GM23248 (cell line): ENCODE data around the gene SNAPC4. TPM values are rescaled to one million over a fixed set of nuclear protein-coding genes. Genes with fewer than 3 reads are reported as not detected.

ENCODE experiments used
- DNase-seq: peaks from one replicate; pipeline ENCODE4 v3.0.0-alpha.2; 2015
- H2AFZ ChIP-seq: fragments of 200-600 bp; sonication (generic); 2 replicates; pipeline ENCODE4 v1.6.1; 2016; ENCODE audit warnings: antibody characterized with exemption
- H3F3A ChIP-seq: fragments of 200-600 bp; sonication (generic); 2 replicates; pipeline ENCODE4 v1.6.1; 2016; ENCODE audit warnings: mild to moderate bottlenecking, antibody characterized with exemption, mixed run types; ENCODE audit not compliant: insufficient read depth
- H3K27ac ChIP-seq: fragments of 200-600 bp; sonication (generic); 2 replicates; pipeline ENCODE4 v1.5.1; 2016; ENCODE audit warnings: mild to moderate bottlenecking
- H3K27me3 ChIP-seq: fragments of 200-600 bp; sonication (generic); replicated peaks from 2 replicates; pipeline ENCODE4 v1.6.1; 2016; ENCODE audit warnings: mild to moderate bottlenecking; ENCODE audit not compliant: insufficient read depth
- H3K36me3 ChIP-seq: fragments of 200-600 bp; sonication (generic); 2 replicates; pipeline ENCODE4 v1.6.1; 2016; ENCODE audit warnings: low read depth, mild to moderate bottlenecking
- H3K4me1 ChIP-seq: fragments of 200-600 bp; sonication (generic); 2 replicates; pipeline ENCODE4 v1.6.1; 2016; ENCODE audit warnings: mild to moderate bottlenecking; ENCODE audit not compliant: insufficient read depth
- H3K4me2 ChIP-seq: fragments of 200-600 bp; sonication (generic); one replicate; pipeline ENCODE4 v1.6.1; 2016; ENCODE audit warnings: mild to moderate bottlenecking; ENCODE audit not compliant: unreplicated experiment
- H3K4me3 ChIP-seq: fragments of 200-600 bp; sonication (generic); 2 replicates; pipeline ENCODE4 v1.5.1; 2016; ENCODE audit warnings: mild to moderate bottlenecking
- H3K79me2 ChIP-seq: fragments of 200-600 bp; sonication (generic); 2 replicates; pipeline ENCODE4 v1.6.1; 2016; ENCODE audit warnings: mild to moderate bottlenecking; ENCODE audit not compliant: insufficient read depth
- H3K9ac ChIP-seq: fragments of 200-600 bp; sonication (generic); 2 replicates; pipeline ENCODE4 v1.6.1; 2016; ENCODE audit warnings: mild to moderate bottlenecking
- H3K9me2 ChIP-seq: fragments of 200-600 bp; sonication (generic); 2 replicates; pipeline ENCODE4 v1.6.1; 2016; ENCODE audit warnings: mixed run types, mild to moderate bottlenecking, moderate library complexity; ENCODE audit not compliant: insufficient read depth
- H3K9me3 ChIP-seq: fragments of 200-600 bp; sonication (generic); one replicate; pipeline ENCODE4 v1.6.1; 2017; ENCODE audit warnings: low read depth
- H4K20me1 ChIP-seq: fragments of 200-600 bp; sonication (generic); 2 replicates; pipeline ENCODE4 v1.6.0; 2016; ENCODE audit not compliant: insufficient read depth
- EZH2 ChIP-seq: fragments of 200-600 bp; sonication (generic); IDR thresholded peaks from 2 replicates; pipeline ENCODE4 v1.6.1; 2018; ENCODE audit warnings: antibody characterized with exemption, mild to moderate bottlenecking; ENCODE audit not compliant: insufficient read depth, poor library complexity, severe bottlenecking
- EZH2phosphoT487 ChIP-seq: fragments of 200-600 bp; sonication (generic); IDR thresholded peaks from 2 replicates; pipeline ENCODE4 v1.6.1; 2018; ENCODE audit warnings: antibody characterized with exemption, moderate library complexity, mild to moderate bottlenecking, low read depth; ENCODE audit not compliant: insufficient read depth
- WGBS, 2 experiments: methylation state at CpG; one replicate each; pipeline ENCODE4 v1.1.6; 2015 to 2017; ENCODE audit warnings: low lambda C conversion rate in 2 of 2, low coverage in 1 of 2; ENCODE audit errors: missing lambda C conversion rate in 2 of 2; 5-methylcytosine and 5-hydroxymethylcytosine counted together
- in situ Hi-C: fragments of 300-500 bp; cut with MboI; formaldehyde crosslinking; loops from 2 replicates; pipeline ENCODE4 v1.15.0; 2020
- polyA plus RNA-seq: library from polyadenylated mRNA; unstranded; fragments of >200 nt; fragmentation: Nextera tagmentation; extraction: Ambion mirVana; gene quantifications from 2 replicates; pipeline ENCODE4 v1.2.1, GENCODE V29; 2016
- total RNA-seq: library from RNA; depleted of rRNA; stranded (reverse); fragments of >200 nt; shearing (Covaris generic); gene quantifications from 2 replicates; pipeline ENCODE4 v1.2.3, GENCODE V29; 2014; rRNA removed

SNAPC4 gene
- total and polyA plus RNA-seq, 2 experiments from 2014 or later: 4.4 to 5.2 TPM

DNA sequence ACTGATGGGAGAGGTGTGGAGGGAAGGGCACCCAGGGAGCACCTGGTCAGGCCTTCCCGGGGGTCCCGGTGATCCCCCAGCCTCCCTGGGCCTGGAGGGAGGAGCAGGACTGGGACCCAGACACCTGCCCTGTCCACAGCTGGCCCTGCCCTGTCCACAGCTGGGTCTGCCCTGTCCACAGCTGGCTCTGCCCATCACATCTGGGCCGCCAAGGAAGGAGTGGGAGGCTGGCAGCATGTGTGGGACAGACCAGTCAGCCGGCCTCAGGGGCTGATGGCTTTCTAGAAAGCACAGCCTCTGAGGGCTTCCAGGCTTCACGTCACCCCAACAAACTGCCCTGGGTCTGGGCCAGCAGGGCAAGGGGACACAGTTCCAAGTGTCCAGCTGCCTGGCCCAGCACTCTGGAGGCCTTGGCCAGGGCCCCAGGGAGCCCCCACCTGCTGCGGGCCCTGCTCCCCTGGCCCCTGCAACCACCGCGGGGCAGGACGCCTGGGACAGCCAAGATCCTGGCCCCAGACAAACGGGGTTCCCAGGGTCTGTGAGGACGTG is 48.6 kb downstream of the SNAPC4 start:
- Histone ChIP-seq H3K9me3 (no peaks in the 10 kb centered on the region), H3K36me3 (no peaks in the 10 kb centered on the region), H3K9me2 (no peaks in the 10 kb centered on the region), H3K4me1 (peaks cover 12% of the 10 kb centered on the region), H3K27me3 (no peaks in the 10 kb centered on the region), H3F3A (0 out of 2 replicates have a peak, but pooled peaks cover 3% of the 10 kb centered on the region), H3K79me2 (no peaks in the 10 kb centered on the region), H3K27ac (no peak overlapping the region), H3K4me2 (no peak overlapping the region), H4K20me1 (no peaks in the 10 kb centered on the region), H3K4me3 (no peak overlapping the region), H3K9ac (no peak overlapping the region), H2AFZ (no peak overlapping the region)
- in situ Hi-C loops: no loop called here
- no peak for DNase-seq
- no peak for TF ChIP-seq EZH2
- no peak for TF ChIP-seq EZH2phosphoT487
- WGBS, 2 experiments: 77 to 79% methylated on average over 10 of the region's 11 CpGs

Other genes starting within 250 kb of the SNAPC4 start
- not detected in 2 replicates for gene LHX3, start 195.0 kb downstream of the SNAPC4 start, total RNA-seq
- gene LHX3, start 195.0 kb downstream of the SNAPC4 start, polyA plus RNA-seq: not detected in 2 replicates
- gene QSOX2, start 154.4 kb downstream of the SNAPC4 start, total RNA-seq: 11.7 and 16.4 TPM in 2 replicates
- 1.7 and 1.9 TPM in 2 replicates for gene QSOX2, start 154.4 kb downstream of the SNAPC4 start, polyA plus RNA-seq
- not detected in 2 replicates for gene CCDC187, start 96.1 kb downstream of the SNAPC4 start, total RNA-seq
- not detected in 2 replicates for gene CCDC187, start 96.1 kb downstream of the SNAPC4 start, polyA plus RNA-seq
- 51.6 and 57.1 TPM in 2 replicates for gene GPSM1, start 72.6 kb downstream of the SNAPC4 start, total RNA-seq
- 12.4 and 13.7 TPM in 2 replicates for gene GPSM1, start 72.6 kb downstream of the SNAPC4 start, polyA plus RNA-seq
- gene DNLZ, start 36.4 kb downstream of the SNAPC4 start, total RNA-seq: 12.3 and 49.8 TPM in 2 replicates
- gene DNLZ, start 36.4 kb downstream of the SNAPC4 start, polyA plus RNA-seq: 25.9 and 27.1 TPM in 2 replicates
- gene CARD9, start 26.5 kb downstream of the SNAPC4 start, total RNA-seq: 0.11 TPM in 1 of 2 replicates, not detected in the other
- gene CARD9, start 26.5 kb downstream of the SNAPC4 start, polyA plus RNA-seq: 0.60 and 0.61 TPM in 2 replicates
- 36.4 and 50.2 TPM in 2 replicates for gene ENTR1, start 10.4 kb upstream of the SNAPC4 start, total RNA-seq
- 11.2 and 13.0 TPM in 2 replicates for gene ENTR1, start 10.4 kb upstream of the SNAPC4 start, polyA plus RNA-seq
- 58.7 and 102 TPM in 2 replicates for gene PMPCA, start 10.5 kb upstream of the SNAPC4 start, total RNA-seq
- gene PMPCA, start 10.5 kb upstream of the SNAPC4 start, polyA plus RNA-seq: 77.4 and 81.9 TPM in 2 replicates
- gene INPP5E, start 39.7 kb upstream of the SNAPC4 start, total RNA-seq: 8.1 and 12.5 TPM in 2 replicates
- gene INPP5E, start 39.7 kb upstream of the SNAPC4 start, polyA plus RNA-seq: 5.0 and 5.2 TPM in 2 replicates
- gene SEC16A, start 82.9 kb upstream of the SNAPC4 start, total RNA-seq: 32.0 and 34.5 TPM in 2 replicates
- gene SEC16A, start 82.9 kb upstream of the SNAPC4 start, polyA plus RNA-seq: 40.4 and 43.4 TPM in 2 replicates
- gene NOTCH1, start 145.9 kb upstream of the SNAPC4 start, total RNA-seq: 5.2 and 5.7 TPM in 2 replicates
- gene NOTCH1, start 145.9 kb upstream of the SNAPC4 start, polyA plus RNA-seq: 1.5 TPM in 2 replicates